Mesenteric fat pad (tissue), 1 donor: ENCODE measurements around the gene HELZ2. TPM values are rescaled to one million over a fixed set of nuclear protein-coding genes. Genes with fewer than 3 reads are reported as not detected.
"Not testable (repeated sequence)": the region's sequence is repeated elsewhere in the genome, so short reads cannot be mapped to it uniquely, and the experiment has no call there.

ENCODE experiments used
- DNase-seq: peaks from one replicate; pipeline ENCODE4 v3.0.0-alpha.2; 2020; ENCODE audit warnings: low spot score
- total RNA-seq: library from RNA; stranded (reverse); fragmentation: NEBNext Ultra II Directional; extraction: Animal tissue kit (Norgen Biotek cat#: 25700); gene quantifications from one replicate; pipeline ENCODE4 v1.2.1, GENCODE V29; 2021
- donor health status: DM: yes; HTN: yes; CAD: no.

The HELZ2 gene
- total RNA-seq, 1 donor from 2014 or later: 50.8 TPM

- no peak for DNase-seq
These were observed 7.5 kb downstream of the HELZ2 start for GRCh38 chr20:63566395-63567135.

- no peak for DNase-seq
These were observed 8.2 kb downstream of the HELZ2 start for GRCh38 chr20:63565699-63566335.

GRCh38 chr20:63565021-63565698 is 8.9 kb downstream of the HELZ2 start:
- no peak for DNase-seq

- no peak for DNase-seq
These were observed 9.8 kb downstream of the HELZ2 start for GRCh38 chr20:63564036-63564810.

GRCh38 chr20:63563225-63563935 is 10.7 kb downstream of the HELZ2 start:
- no peak for DNase-seq

- no peak for DNase-seq
These were observed 11.4 kb downstream of the HELZ2 start for GRCh38 chr20:63562461-63563224.

- DNase-seq: no peak
These were observed 12.2 kb downstream of the HELZ2 start for GRCh38 chr20:63561624-63562396.

- DNase-seq: no peak
These were observed 13.0 kb downstream of the HELZ2 start for GRCh38 chr20:63560856-63561609.

GRCh38 chr20:63560333-63560805 is 13.7 kb downstream of the HELZ2 start:
- no peak for DNase-seq

- DNase-seq: not testable (repeated sequence)
These were observed 14.3 kb downstream of the HELZ2 start for GRCh38 chr20:63559485-63560332.

GRCh38 chr20:63558804-63559484 is 15.1 kb downstream of the HELZ2 start:
- no peak for DNase-seq

- DNase-seq: no peak
These were observed 16.6 kb downstream of the HELZ2 start for GRCh38 chr20:63557481-63557891.

GRCh38 chr20:63556873-63557478 is 17.1 kb downstream of the HELZ2 start:
- no peak for DNase-seq

GRCh38 chr20:63555661-63556381 is 18.2 kb downstream of the HELZ2 start:
- no peak for DNase-seq

GRCh38 chr20:63554361-63555278 is 19.4 kb downstream of the HELZ2 start:
- DNase-seq: no peak
